Transverse colon (tissue), 4 donors: ENCODE results near the gene ADPRHL1. TPM values are rescaled to one million over a fixed set of nuclear protein-coding genes. Genes with fewer than 3 reads are reported as not detected.

Experiments used
- DNase-seq: peaks from one replicate; pipeline ENCODE4 v3.0.0-alpha.2; 2019
- H3K27ac ChIP-seq, 4 donors: fragments of 200-600 bp; sonication (generic); 2 replicates each; pipeline ENCODE4 v1.5.1; 2016 to 2018; ENCODE audit warnings: inconsistent platforms in 4 of 4
- H3K27me3 ChIP-seq: fragments of 200-600 bp; sonication (generic); 2 replicates; pipeline ENCODE4 v1.5.1; 2017; ENCODE audit warnings: inconsistent platforms
- H3K36me3 ChIP-seq, 4 donors: fragments of 200-600 bp; sonication (generic); 2 replicates each; pipeline ENCODE4 v1.5.1; 2017 to 2019; ENCODE audit warnings: inconsistent platforms in 4 of 4
- H3K4me1 ChIP-seq, 4 donors: fragments of 200-600 bp; sonication (generic); 2 replicates each; pipeline ENCODE4 v1.5.1; 2017 to 2020; ENCODE audit warnings: inconsistent platforms in 4 of 4
- H3K4me3 ChIP-seq, 4 donors: fragments of 200-600 bp; sonication (generic); 1 replicate in 1 of 4; 2 replicates in 3 of 4; pipeline versions ENCODE4 v1.5.1 to v1.6.1; 2017 to 2019; ENCODE audit warnings: inconsistent platforms in 4 of 4
- H3K9me3 ChIP-seq, 2 donors: fragments of 200-600 bp; sonication (generic); 2 replicates each; pipeline ENCODE4 v1.5.1; 2017 to 2019; ENCODE audit warnings: inconsistent platforms in 2 of 2
- CTCF ChIP-seq, 5 experiments: fragments of 200-600 bp in 3 of 5; fragments of 450-650 bp in 2 of 5; sonication (generic) in 3 of 5; IDR thresholded peaks; 1 replicate in 2 of 5; 2 replicates in 3 of 5; pipeline ENCODE4 v1.5.1; 2016 to 2017; ENCODE audit warnings: antibody characterized with exemption in 5 of 5, inconsistent platforms in 3 of 5, mild to moderate bottlenecking in 2 of 5, moderate library complexity in 1 of 5
- EP300 ChIP-seq: sonication (generic); formaldehyde crosslinking; IDR thresholded peaks from one replicate; pipeline ENCODE4 v1.6.1; 2017; ENCODE audit warnings: antibody characterized with exemption, low read depth
- POLR2A ChIP-seq: fragments of 450-650 bp; IDR thresholded peaks from one replicate; pipeline ENCODE4 v1.6.1; 2016; ENCODE audit warnings: antibody characterized with exemption, mild to moderate bottlenecking, moderate library complexity
- POLR2AphosphoS5 ChIP-seq, 3 donors: sonication (generic); formaldehyde crosslinking; IDR thresholded peaks; one replicate each; pipeline ENCODE4 v1.6.1; 2016; ENCODE audit warnings: antibody characterized with exemption in 3 of 3
- WGBS, 2 donors: methylation state at CpG; one replicate each; pipeline ENCODE4 v1.1.5; 2018; ENCODE audit warnings: low coverage in 1 of 2; 5-methylcytosine and 5-hydroxymethylcytosine counted together
- in situ Hi-C, 4 donors: fragments of 200-750 bp; cut with MboI; loops; one replicate each; pipeline versions ENCODE4 v1.15.0 to v1.15.1; 2017; ENCODE audit warnings: low sequenced_read_pairs in 3 of 4, low pct_ligation_motif_present in 1 of 4, low pct_unique_long_range_greater_than_20kb in 1 of 4
- intact Hi-C: fragments of 100-400 bp; cut with DNase I; formaldehyde crosslinking; loops from one replicate; pipeline ENCODE4 v1.15.1; 2023; ENCODE audit warnings: low total_unique reads
- total RNA-seq, 4 donors: library from RNA; depleted of rRNA; stranded (reverse); fragments of >200 nt; gene quantifications; one replicate each; pipeline ENCODE4 v1.1.0, GENCODE V29; 2016

ADPRHL1 gene
- total RNA-seq, 4 donors from 2014 or later = 4.1 to 10.2 (median 5.9) TPM

GRCh38 chr13:113404723-113405471 lies 48.4 kb downstream of the ADPRHL1 start:
- WGBS, 2 donors = 74 to 100% methylated on average over 2 to 25 of the region's 34 CpGs
- no peak for DNase-seq
- in situ Hi-C loops = no loop called here

GRCh38 chr13:113404366-113404722 lies 48.9 kb downstream of the ADPRHL1 start:
- H3K9me3 ChIP-seq = no peaks in the 10 kb centered on the region

More at GRCh38 chr13:113404723-113405471, 48.4 kb downstream of the ADPRHL1 start:
- Histone ChIP-seq H3K4me1 (peaks cover 0 to 3% (median under 1%) of the 10 kb centered on the region in 4 donors), H3K9me3 (no peaks in the 10 kb centered on the region), H3K4me3 (no peak overlapping the region), H3K36me3 (no peaks in the 10 kb centered on the region), H3K27me3 (peaks cover 23% of the 10 kb centered on the region), H3K27ac (no peak overlapping the region)
- TF ChIP-seq POLR2A (no peak), EP300 (no peak)
- intact Hi-C loops = no loop called here

GRCh38 chr13:113403255-113404104 lies 49.8 kb downstream of the ADPRHL1 start:
- no peaks in the 10 kb centered on the region for H3K9me3 ChIP-seq
- 70 to 80% methylated on average over 4 to 29 of the region's 32 CpGs for WGBS, 2 donors
- H3K27me3 ChIP-seq = peaks cover 23% of the 10 kb centered on the region
- DNase-seq = no peak
- in situ Hi-C loops (no loop called here), intact Hi-C loops (no loop called here)
- no peak overlapping the region for H3K27ac ChIP-seq
- H3K4me1 ChIP-seq = peaks cover 0 to 3% (median 0%) of the 10 kb centered on the region in 4 donors
- H3K36me3 ChIP-seq = no peaks in the 10 kb centered on the region
- no peak overlapping the region for H3K4me3 ChIP-seq
- TF ChIP-seq POLR2AphosphoS5 (IDR thresholded peaks at IDR 0.05) = no peak
- no peak for TF ChIP-seq CTCF (IDR thresholded peaks at IDR 0.05)
- TF ChIP-seq POLR2A = no peak
- no peak for TF ChIP-seq EP300

More at GRCh38 chr13:113404366-113404722, 48.9 kb downstream of the ADPRHL1 start:
- in situ Hi-C loops (no loop called here), intact Hi-C loops (no loop called here)
- DNase-seq = no peak
- Histone ChIP-seq H3K27ac (no peak overlapping the region), H3K36me3 (no peaks in the 10 kb centered on the region), H3K4me3 (no peak overlapping the region), H3K4me1 (peaks cover 0 to 3% (median 0%) of the 10 kb centered on the region in 4 donors), H3K27me3 (peaks cover 23% of the 10 kb centered on the region)
- no peak for TF ChIP-seq POLR2A
- no peak for TF ChIP-seq CTCF (IDR thresholded peaks at IDR 0.05)
- no peak for TF ChIP-seq POLR2AphosphoS5 (IDR thresholded peaks at IDR 0.05)
- TF ChIP-seq EP300 = no peak
- 100% methylated on average over 2 of the region's 2 CpGs; no CpG with 5 or more reads in 1 of the 2 donors for WGBS, 2 donors

GRCh38 chr13:113402471-113403254 lies 50.6 kb downstream of the ADPRHL1 start:
- Histone ChIP-seq H3K4me1 (peaks cover 0 to 3% (median 0%) of the 10 kb centered on the region in 4 donors), H3K4me3 (no peak overlapping the region), H3K9me3 (no peaks in the 10 kb centered on the region), H3K27ac (no peak overlapping the region), H3K27me3 (peaks cover 19% of the 10 kb centered on the region), H3K36me3 (no peaks in the 10 kb centered on the region)
- DNase-seq = no peak
- in situ Hi-C loops = no loop called here
- 73 to 93% methylated on average over 3 to 32 of the region's 33 CpGs for WGBS, 2 donors
- intact Hi-C loops = no loop called here
- TF ChIP-seq CTCF (IDR thresholded peaks at IDR 0.05) (no peak), EP300 (no peak), POLR2AphosphoS5 (IDR thresholded peaks at IDR 0.05) (no peak), POLR2A (no peak)
